Stimulated activated CD4-positive, alpha-beta T cell treated with anti-CD3 and anti-CD28 coated beads, Interleukin-4, amount 100 ng/mL, for 48 hours (primary cell): ENCODE measurements around the gene ACVR2B.

Source experiments
- DNase-seq, 2 donors: peaks; one replicate each; pipeline ENCODE4 v3.0.0-alpha.2; 2020; ENCODE audit warnings: low read depth in 2 of 2

ACVR2B gene

GRCh38 chr3:38533285-38533976 is 79.7 kb downstream of the ACVR2B start:
- no peak for DNase-seq

GRCh38 chr3:38534180-38534579 is 80.5 kb downstream of the ACVR2B start:
- DNase-seq: no peak

GRCh38 chr3:38534604-38535003 is 80.9 kb downstream of the ACVR2B start:
- DNase-seq: no peak

- DNase-seq: no peak
Observed at GRCh38 chr3:38536671-38537070, 83.0 kb downstream of the ACVR2B start.

GRCh38 chr3:38538773-38539353 is 85.2 kb downstream of the ACVR2B start:
- no peak for DNase-seq

GRCh38 chr3:38541806-38542205 is 88.1 kb downstream of the ACVR2B start:
- no peak for DNase-seq
